Measurements from ENCODE around the gene GABRB3.

The GABRB3 gene

DNA sequence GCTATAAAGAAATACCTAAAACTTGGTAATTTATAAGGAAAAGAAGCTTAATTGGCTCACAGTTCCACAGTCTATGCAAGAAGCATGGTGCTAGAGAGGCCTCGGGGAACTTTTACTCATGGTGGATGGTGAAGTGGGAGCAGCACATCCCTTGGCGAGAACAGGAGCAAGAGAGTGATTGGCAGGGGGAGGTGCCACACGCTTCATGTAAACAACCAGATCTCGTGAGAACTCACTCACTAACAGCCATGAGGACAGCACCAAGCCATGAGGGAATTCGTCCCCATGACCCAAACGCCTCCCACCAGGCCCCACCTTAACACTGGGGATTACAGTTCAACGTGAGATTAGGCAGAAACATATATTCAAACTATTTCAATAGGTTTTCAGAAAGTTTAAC is 28.0 kb downstream of the GABRB3 start (continued):
- TF ChIP-seq, protein P1, sequence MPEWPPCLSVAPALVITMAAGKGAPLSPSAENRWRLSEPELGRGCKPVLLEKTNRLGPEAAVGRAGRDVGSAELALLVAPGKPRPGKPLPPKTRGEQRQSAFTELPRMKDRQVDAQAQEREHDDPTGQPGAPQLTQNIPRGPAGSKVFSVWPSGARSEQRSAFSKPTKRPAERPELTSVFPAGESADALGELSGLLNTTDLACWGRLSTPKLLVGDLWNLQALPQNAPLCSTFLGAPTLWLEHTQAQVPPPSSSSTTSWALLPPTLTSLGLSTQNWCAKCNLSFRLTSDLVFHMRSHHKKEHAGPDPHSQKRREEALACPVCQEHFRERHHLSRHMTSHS (tag by site-specific recombination; IDR thresholded peaks at IDR 0.05) = no peak
- TF ChIP-seq ZNF610 (tag by site-specific recombination; IDR thresholded peaks at IDR 0.05; ENCODE audit: borderline replicate concordance) = no peak
- TF ChIP-seq ZSCAN16 (tag by site-specific recombination; IDR thresholded peaks at IDR 0.05) = no peak
- TF ChIP-seq YY2 (tag by site-specific recombination; IDR thresholded peaks at IDR 0.05) = no peak
- TF ChIP-seq, protein P2, sequence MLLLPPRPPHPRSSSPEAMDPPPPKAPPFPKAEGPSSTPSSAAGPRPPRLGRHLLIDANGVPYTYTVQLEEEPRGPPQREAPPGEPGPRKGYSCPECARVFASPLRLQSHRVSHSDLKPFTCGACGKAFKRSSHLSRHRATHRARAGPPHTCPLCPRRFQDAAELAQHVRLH (tag by site-specific recombination; IDR thresholded peaks at IDR 0.05) = no peak

DNA sequence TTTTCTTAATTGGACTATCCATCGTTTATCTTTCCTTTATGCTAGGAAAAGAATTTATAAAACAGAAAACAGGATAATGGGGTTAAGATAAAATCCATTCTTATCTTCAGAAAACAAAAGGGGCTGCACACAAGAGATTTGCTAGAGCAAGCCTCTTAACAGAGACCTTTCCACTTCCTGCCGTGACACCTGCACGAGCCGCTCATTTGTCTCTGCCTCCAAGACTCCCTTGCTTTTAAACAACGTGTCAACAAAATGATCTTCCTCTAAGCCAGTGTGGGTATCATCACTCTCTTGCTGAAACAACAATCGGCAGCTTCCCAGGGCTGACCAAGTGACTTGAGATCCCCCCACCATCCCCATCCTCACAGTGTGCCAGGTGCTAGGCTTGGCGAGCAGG is 33.1 kb downstream of the GABRB3 start:
- H3K4me1 ChIP-seq (ENCODE audit: control insufficient read depth, insufficient read depth, low read length) = no peaks in the 10 kb centered on the region
- no peak overlapping the region for H3K27ac ChIP-seq (ENCODE audit: extremely low read depth, low read depth, low read length)
- H3K36me3 ChIP-seq (ENCODE audit: control insufficient read depth in 2 of 2, insufficient read depth in 1 of 2, low read length in 2 of 2) = no peaks in the 10 kb centered on the region
- no peak overlapping the region for H3K4me3 ChIP-seq (ENCODE audit: low read depth, low read length)
- ChIA-PET CTCF (no interaction called here), POLR2A (no interaction called here)
- no peaks in the 10 kb centered on the region for H3K9me3 ChIP-seq (ENCODE audit: control insufficient read depth, insufficient read depth, low read depth, low read length)
- TF ChIP-seq ZNF830 (tag by site-specific recombination; IDR thresholded peaks at IDR 0.05; ENCODE audit: low read depth) (no peak), ZIC2 (tag by site-specific recombination; IDR thresholded peaks at IDR 0.05) (no peak), ZNF664 (tag by site-specific recombination; IDR thresholded peaks at IDR 0.05) (no peak), IKZF3 (tag by site-specific recombination; IDR thresholded peaks at IDR 0.05) (no peak), GLI4 (tag by site-specific recombination; IDR thresholded peaks at IDR 0.05) (no peak), ZSCAN23 (tag by site-specific recombination; IDR thresholded peaks at IDR 0.05) (no peak), ZSCAN16 (tag by site-specific recombination; IDR thresholded peaks at IDR 0.05) (no peak), ZNF335 (tag by site-specific recombination; conservative IDR thresholded peaks at IDR 0.05) (no peak)
- TF ChIP-seq, protein P1 (tag by site-specific recombination; IDR thresholded peaks at IDR 0.05) = no peak

GRCh38 chr15:26738996-26739395 is 33.9 kb downstream of the GABRB3 start:
- Histone ChIP-seq H3K9me3 (ENCODE audit: control insufficient read depth, insufficient read depth, low read depth, low read length) (no peaks in the 10 kb centered on the region), H3K4me1 (ENCODE audit: control insufficient read depth, insufficient read depth, low read length) (no peaks in the 10 kb centered on the region), H3K27ac (ENCODE audit: extremely low read depth, low read depth, low read length) (no peak overlapping the region), H3K36me3 (ENCODE audit: control insufficient read depth in 2 of 2, insufficient read depth in 1 of 2, low read length in 2 of 2) (no peaks in the 10 kb centered on the region), H3K4me3 (ENCODE audit: low read depth, low read length) (no peak overlapping the region)
- ChIA-PET POLR2A (interaction anchor here (0.7 kb wide), 1 partner anchor 555 kb away, joined by 3 read pairs; no protein-coding TSS in a partner anchor), CTCF (no interaction called here)
- no peak for TF ChIP-seq ZNF510 (tag by site-specific recombination; IDR thresholded peaks at IDR 0.05; ENCODE audit: insufficient replicate concordance)
- no peak for TF ChIP-seq ZNF473 (tag by site-specific recombination; IDR thresholded peaks at IDR 0.05)
- no peak for TF ChIP-seq ZNF121 (tag by site-specific recombination; IDR thresholded peaks at IDR 0.05)
- TF ChIP-seq, protein P3, sequence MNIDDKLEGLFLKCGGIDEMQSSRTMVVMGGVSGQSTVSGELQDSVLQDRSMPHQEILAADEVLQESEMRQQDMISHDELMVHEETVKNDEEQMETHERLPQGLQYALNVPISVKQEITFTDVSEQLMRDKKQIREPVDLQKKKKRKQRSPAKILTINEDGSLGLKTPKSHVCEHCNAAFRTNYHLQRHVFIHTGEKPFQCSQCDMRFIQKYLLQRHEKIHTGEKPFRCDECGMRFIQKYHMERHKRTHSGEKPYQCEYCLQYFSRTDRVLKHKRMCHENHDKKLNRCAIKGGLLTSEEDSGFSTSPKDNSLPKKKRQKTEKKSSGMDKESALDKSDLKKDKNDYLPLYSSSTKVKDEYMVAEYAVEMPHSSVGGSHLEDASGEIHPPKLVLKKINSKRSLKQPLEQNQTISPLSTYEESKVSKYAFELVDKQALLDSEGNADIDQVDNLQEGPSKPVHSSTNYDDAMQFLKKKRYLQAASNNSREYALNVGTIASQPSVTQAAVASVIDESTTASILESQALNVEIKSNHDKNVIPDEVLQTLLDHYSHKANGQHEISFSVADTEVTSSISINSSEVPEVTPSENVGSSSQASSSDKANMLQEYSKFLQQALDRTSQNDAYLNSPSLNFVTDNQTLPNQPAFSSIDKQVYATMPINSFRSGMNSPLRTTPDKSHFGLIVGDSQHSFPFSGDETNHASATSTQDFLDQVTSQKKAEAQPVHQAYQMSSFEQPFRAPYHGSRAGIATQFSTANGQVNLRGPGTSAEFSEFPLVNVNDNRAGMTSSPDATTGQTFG (tag by site-specific recombination; IDR thresholded peaks at IDR 0.05; ENCODE audit: borderline replicate concordance) = no peak
- TF ChIP-seq ZNF266 (tag by site-specific recombination; IDR thresholded peaks at IDR 0.05; ENCODE audit: low read depth) = no peak
- TF ChIP-seq ZNF133 (tag by site-specific recombination; IDR thresholded peaks at IDR 0.05) = no peak

All from HEK293 (cell line).